ENCODE data around the gene FOXA1. TPM values are rescaled to one million over a fixed set of nuclear protein-coding genes. Genes with fewer than 3 reads are reported as not detected.

The FOXA1 gene
- total RNA-seq, 1 experiment from 2014 or later = 0.05 TPM

DNA sequence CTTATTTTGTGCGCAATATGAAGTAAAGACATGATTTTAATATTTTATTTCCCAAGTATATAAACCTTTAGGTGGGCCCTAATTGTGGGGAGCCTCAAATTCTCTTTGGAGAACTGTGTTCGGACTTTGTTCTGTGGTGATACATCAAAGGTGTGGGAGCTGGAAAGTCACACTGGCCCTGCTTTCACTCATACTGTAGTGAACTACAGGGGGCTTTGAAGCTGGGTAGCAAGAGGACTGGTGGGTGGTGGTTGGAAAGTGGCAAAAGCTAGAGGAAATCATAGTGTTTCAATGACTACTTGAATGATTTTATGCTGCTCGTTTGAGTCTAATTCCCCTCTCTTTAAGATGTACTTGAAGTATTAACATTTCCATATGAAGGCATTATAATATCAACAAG is 13.6 kb upstream of the FOXA1 start:
- no peak for DNase-seq (ENCODE audit: low read depth, low spot score)
- in situ Hi-C loops (cut with HindIII; ENCODE audit: low pct_unique_long_range_greater_than_20kb, low sequenced_read_pairs) = no loop called here

DNA sequence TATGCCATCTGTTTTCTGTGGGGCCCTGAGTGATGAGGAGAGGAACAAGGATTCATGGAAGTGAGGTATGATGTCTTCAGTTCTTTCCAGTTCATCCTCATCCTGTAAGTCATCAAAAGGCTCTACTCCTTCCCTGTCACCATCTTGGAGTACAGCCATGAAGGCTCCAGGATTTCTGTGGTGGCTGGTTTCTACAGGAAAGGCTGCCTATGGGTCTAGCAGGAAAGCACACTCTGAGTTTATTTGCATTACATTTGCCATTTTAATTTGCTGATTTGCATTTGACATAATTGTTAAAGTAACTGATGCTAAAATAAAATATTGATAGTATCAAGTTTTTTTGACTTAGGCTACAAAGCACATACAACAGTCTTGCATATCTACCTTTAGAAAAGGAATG is 11.6 kb upstream of the FOXA1 start:
- in situ Hi-C loops (cut with HindIII; ENCODE audit: low pct_unique_long_range_greater_than_20kb, low sequenced_read_pairs) = no loop called here
- no peak for DNase-seq (ENCODE audit: low read depth, low spot score)

DNA sequence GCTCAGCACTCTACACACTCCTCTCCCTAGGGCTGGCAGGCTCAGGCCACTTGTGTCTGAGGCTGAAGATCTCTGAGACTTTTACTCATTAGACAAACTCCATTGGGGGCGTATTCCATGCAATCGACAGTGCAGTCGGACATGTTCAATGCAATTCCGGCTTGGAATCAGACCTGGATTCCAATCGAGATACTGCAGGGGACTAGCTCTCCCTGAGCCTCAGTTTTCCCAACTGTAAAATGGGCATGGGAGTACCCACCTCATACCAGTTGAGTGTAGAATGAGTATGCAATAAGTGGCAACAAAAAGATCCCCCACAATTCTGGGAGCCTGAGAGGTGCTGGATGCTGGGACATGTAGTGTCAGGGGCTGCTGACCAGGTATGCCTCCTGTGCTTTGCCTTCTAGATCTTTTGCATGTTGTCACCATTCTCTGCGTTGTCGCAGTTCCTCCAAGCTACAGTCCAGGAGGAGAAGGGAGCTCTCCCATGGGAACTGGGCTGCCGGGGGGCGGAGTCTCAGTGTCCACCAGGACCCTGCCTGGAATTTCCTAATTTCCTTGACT is 8.7 kb upstream of the FOXA1 start:
- DNase-seq (ENCODE audit: low read depth, low spot score) = no peak
- in situ Hi-C loops (cut with HindIII; ENCODE audit: low pct_unique_long_range_greater_than_20kb, low sequenced_read_pairs) = no loop called here

DNA sequence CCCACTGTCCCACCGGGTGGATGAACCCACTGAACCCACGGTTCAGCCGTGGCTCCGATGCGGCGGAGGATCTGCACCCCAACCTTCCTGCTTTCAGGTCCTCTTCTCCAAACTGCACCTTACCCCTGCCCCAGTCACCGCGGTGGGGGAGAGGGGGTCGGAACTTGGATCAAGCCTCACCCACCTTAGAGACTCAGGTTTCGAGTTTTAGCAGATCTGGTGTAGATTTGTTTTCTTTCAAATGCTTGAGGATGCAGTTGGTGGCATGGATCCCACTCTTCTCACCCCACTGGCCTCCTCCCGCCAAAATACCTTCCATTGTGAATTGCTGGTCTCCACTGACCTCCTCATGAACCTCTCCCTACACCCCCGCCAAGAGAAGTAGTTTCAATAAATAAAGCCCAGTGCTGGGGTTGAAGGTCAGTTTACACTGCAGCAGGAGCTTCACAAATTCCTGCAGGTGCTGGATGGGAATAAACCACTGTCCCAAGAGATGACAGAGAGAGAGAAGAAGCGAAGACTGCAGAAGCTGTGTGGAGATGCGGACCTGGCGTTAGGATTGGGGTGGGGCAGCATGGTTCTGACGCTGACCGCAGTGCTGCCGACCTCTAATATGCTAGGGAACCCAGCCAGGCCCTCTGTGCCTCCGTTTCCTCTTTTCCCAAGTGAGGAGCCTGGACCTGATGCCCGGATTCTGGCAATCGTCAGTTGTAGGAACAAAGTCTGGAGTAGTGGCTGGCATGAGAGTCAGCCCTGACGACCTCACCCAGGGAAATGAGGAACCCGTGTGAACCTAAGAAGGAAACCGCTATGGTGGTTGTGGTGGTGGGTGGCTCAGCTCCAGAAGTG is 7.8 kb upstream of the FOXA1 start:
- in situ Hi-C loops (cut with HindIII; ENCODE audit: low pct_unique_long_range_greater_than_20kb, low sequenced_read_pairs) = no loop called here

DNA sequence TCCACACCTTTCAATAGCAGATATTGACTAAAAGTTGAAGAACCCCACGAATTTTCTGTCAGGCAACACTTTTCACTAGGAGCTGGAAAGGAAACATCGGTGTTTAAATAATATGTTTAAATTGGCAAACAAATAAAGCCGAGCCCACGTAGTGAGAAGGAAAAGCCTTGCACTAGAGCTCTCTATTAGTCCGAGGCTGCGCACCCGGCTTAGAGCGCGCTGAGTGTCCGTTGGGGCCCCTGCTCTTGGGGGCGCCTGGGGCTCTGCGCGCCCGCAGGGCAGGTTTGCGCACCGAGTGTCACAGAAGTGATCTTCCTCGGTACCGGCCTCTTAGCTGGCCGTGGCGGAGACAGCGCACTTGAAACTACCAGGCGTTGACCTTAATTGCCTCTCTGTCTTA is 6.8 kb upstream of the FOXA1 start:
- DNase-seq (ENCODE audit: low read depth, low spot score) = no peak
- in situ Hi-C loops (cut with HindIII; ENCODE audit: low pct_unique_long_range_greater_than_20kb, low sequenced_read_pairs) = no loop called here

More for the DNA sequence above, 7.8 kb upstream of the FOXA1 start:
- no peak for DNase-seq (ENCODE audit: low read depth, low spot score)

DNA sequence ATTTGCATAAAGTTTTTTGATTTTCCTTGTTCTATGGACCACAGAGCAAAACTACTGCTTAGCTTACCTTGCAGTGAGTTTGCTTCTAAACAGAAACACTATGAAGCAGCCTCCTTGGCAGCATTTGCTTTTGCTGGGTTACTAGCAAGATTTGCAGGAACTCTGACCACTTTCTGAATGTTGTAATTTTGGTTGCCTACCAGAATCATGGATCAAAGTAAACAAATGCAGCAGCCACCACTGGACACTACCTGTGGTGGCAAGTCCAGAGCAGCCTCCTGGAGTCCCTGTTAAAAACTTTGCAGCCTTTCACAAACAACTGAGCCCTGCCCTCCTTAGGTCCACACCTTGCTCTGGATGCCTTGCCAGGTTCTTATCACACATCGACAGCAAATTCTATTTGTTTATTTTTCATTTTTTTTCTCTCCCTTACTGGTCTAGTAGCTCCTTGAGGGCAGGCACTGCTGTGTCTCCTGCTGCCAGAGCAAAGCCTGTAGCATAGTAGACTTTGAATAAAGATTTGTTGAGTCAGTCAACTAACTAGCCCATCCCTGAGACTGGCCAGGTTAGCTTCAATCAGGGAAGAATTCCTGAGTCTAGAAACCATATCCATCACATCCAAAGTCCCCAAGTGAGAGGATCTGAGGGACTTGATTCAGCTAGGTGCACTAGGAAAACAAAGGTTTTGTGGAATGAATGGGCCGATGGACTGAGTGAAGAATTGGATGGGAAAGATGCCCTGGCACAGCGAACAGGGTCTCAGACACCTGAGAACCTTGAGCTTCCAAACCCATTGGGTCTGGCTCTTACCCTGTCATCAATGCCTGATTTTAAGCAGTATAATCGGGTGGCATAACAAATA is 6.1 kb upstream of the FOXA1 start:
- in situ Hi-C loops (cut with HindIII; ENCODE audit: low pct_unique_long_range_greater_than_20kb, low sequenced_read_pairs) = no loop called here

DNA sequence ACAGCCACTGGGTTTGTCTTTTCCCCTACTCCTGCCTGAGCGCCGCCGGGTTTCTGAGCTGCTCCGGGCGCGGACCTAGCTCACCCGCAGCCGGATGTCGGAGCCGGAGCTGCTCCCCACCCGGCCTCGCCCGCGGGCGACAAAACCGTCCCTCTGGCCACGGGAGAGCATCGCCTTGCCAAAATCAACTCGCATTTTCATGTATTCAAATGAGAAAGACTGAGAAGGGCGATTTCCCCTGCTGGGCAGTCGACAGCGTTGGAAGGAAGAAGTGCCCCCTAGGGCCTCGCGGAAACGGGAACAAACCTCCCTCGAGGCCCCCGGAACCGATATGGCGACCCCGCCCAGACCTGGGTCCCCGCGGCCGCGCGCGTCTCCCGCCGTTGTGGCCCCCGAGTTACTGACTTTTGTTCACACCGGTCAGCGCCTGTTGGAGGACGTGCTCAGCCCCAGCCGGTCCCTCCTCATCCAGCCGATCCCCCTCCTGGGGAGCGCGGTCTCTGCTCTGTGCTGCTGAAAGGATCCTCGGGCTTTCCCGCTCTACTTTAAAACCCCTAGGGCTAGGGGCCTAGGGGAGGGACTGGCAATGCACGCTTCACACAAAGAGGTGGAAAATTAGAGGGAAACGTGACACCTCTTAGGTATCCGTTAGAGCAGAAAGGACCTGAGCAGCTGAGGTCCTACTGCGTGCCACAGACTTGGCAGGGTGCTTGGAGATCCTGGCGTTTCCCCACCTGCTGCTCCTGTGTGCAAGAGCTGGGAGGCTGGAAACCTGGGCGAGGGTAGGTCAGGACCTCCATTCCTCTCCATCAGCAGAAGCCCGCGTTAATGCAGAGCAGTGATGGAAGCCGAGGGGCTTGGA is 4.7 kb upstream of the FOXA1 start:
- in situ Hi-C loops (cut with HindIII; ENCODE audit: low pct_unique_long_range_greater_than_20kb, low sequenced_read_pairs) = no loop called here
- no peak for DNase-seq (ENCODE audit: low read depth, low spot score)

More for the DNA sequence above, 6.1 kb upstream of the FOXA1 start:
- no peak for DNase-seq (ENCODE audit: low read depth, low spot score)

DNA sequence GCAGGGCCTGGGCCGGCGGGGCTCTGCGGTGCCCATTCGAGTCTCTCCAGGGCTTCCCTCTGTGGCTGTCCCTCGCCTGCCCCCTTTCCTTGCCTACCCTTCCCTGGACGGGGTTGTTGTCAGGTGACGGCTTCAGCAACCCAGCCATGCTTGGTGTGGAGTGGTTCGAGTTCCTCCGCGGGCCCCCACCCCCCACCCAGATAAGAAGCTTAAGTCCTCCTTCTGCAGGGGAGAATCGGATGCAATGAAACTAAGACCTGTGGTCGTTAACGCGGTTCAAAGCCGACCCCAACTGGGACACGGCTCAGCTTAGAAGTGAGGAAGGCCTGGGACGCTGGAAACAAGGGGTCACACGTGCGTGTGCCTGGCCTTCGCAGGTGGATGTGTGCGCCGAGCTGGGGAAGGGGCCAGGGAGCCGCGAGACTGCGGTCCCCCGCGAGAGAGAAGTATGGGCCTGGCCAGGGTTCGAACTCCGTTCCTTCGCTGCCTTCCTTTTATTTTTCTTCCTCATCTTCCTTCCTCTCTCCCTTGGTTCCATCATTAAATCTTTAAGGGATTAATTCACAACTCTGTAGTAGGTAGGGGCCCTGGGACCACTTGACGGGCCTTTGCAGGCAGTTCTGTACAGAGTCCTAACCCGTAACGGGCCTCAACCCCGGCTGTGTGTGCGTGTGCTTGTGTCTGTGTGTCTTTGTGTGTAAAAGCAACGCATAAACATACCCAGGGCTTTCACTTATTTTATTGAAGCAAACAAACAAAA is 3.9 kb upstream of the FOXA1 start:
- no peak for DNase-seq (ENCODE audit: low read depth, low spot score)
- in situ Hi-C loops (cut with HindIII; ENCODE audit: low pct_unique_long_range_greater_than_20kb, low sequenced_read_pairs) = no loop called here

DNA sequence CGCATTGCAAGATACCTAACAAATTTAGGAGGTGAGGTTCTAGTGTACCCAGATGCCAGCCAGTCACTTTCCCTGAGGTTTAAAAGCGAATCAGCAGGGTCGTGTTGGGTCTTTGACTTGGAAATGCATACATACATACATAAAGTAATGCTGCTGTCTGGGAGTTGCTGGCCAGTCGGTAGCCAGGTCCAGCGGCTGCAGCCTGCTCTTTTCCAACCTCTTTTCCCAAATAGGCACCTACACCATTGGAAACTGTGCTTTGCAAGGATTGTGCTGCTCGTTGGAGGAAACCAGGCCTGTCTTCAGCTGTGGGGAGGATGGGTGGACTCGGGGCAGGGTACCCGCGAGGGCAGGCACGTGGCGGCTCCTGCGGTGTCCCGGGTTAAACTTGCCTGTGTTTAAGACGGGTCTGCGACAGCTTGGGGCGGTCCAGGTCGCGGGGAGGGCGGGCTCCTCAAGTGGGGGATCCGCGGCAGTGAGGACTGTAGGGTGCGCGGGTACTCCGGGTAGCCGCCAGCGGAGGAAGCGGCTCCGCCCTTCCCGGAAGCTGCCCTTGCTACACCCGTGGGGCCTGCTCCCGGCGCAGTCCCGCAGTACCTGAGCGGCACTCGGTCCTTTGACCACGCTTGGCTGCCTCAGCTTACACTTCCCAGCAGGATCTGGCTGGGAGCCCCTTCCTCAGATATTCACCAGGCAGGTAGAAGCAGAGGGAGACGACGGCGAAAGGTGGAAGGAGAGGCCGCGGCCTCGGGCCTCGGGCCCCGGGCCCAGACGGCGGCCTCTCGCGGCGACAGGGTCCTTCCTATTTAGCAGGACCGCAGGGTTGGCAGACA is 3.1 kb upstream of the FOXA1 start:
- DNase-seq (ENCODE audit: low read depth, low spot score) = no peak
- in situ Hi-C loops (cut with HindIII; ENCODE audit: low pct_unique_long_range_greater_than_20kb, low sequenced_read_pairs) = no loop called here

DNA sequence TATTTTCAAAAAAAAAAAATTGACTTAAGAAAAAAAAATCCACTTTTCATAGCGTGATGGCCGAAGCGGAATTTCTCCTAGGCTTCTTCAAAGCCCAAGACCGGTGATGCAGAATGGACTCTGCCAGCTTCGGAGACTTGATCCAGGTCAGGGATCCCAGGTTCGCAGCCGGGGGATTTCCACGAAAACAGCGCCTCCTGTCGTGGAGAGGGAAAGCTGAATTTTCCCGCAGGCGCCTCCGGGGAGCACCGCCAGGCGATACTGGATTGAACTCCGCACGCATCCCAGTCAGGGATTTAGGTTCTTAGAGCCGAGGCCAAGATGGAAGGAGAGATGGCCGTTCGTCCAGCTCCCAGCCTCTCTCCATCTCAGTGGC is 2.5 kb upstream of the FOXA1 start:
- DNase-seq (ENCODE audit: low read depth, low spot score) = no peak

DNA sequence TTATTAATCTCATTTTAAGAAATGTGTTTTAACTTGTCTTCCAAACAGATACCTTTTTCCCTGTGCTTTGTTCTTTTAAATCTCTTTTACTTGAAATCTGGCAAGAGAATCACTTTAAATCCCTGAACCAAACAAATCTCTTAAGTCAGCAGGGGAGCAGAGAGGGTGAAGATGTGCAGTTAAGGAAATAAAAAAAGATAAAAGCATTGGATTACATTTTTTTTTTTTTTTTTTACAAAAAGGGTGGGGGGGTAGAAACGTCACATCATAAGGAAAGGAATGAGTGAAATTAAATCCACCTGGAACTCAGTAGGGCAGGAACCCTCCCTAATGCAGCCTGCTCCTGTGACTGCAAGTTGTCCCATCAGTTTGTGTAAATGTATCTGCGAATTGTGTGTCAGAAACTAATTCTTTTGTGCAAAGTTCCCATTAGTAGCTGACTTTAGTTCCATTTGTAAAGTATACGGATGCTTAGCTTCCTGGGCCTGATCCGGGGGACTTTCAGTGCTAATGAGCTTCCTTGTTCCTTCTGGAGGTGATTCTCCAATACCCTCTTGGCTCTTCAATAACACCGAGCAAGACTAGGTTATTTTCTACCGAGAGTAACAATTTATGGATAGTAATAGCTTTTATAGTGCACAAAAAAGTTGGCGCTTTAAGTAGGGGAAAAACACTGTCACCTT is 1.9 kb upstream of the FOXA1 start:
- in situ Hi-C loops (cut with HindIII; ENCODE audit: low pct_unique_long_range_greater_than_20kb, low sequenced_read_pairs) = no loop called here
- no peak for DNase-seq (ENCODE audit: low read depth, low spot score)

More for the DNA sequence above, 2.5 kb upstream of the FOXA1 start:
- in situ Hi-C loops (cut with HindIII; ENCODE audit: low pct_unique_long_range_greater_than_20kb, low sequenced_read_pairs) = no loop called here

DNA sequence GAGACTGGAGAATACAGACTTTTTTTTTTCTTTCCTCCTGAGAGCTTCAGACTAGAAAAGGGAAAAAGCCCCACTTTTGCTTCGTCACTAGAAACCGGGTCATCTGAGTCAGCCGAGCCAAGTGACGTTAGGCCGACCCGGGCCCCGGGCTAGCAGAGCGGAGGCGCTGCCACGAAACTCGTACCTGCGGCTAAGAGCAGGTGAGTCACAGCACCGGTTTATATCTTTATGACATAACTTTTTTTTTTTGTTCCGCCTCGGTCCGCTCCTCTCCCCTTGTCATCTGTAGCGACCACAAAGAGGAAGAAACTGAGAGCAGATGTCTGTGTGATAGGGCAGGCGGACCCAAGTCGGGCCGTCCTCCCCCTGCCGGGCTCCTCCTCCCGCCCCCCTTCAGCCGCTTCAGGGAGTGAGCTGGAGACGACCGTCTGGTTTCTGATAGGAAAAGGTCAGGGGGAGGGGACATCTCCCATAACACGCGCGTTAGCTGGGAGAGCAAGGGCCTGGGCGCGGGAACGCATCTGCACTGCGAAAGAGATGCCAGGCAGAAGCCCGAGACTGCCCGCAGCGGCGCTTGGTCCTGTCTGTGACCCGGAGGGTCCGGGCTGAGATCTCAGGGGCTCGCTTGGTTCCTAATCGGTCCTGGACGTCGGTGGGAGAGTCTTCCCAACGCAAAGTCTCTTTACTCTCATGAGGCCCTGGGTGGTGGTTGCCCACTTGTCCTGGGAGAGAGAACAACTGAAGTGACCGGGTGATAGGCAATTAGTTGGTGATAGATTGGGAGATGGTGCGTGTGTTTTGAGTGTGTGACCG is 966 bp upstream of the FOXA1 start:
- no peak for DNase-seq (ENCODE audit: low read depth, low spot score)
- in situ Hi-C loops (cut with HindIII; ENCODE audit: low pct_unique_long_range_greater_than_20kb, low sequenced_read_pairs) = no loop called here

DNA sequence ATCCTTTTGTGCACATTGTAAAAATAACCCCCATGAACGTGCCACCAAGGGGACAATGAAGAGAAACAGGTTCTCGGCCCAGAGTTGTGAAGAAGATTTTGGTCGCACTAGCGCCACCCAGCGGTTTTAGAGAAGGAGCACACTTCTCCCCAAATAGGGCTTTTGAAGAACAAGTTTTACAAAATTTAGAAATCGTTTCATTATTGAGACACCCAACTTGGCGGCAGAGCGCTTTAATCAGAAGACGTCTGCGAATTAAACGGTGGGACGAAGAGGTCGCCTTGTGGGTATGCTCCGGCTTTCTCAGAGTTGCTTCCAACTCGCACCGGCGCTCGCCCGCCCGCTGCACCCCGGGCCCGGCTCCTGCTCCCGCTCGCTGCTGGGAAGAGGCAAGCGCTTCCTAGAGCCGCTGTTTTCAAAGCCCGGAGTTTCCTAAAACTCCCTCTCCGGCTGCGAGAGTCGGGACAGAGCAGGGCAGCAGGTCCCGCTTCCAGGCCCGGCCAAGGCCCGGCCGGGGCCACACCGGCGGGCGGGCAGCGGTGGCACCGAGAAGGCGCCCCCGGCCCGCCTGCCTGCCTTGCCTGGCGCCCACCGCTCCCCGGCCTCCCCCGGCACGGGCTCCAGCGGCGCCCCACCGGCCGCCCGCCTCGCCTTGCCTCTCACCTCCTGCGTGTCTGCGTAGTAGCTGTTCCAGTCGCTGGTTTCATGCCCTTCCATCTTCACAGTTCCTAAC is 645 bp downstream of the FOXA1 start:
- peak; percentile 83 for DNase-seq (ENCODE audit: low read depth, low spot score)
- in situ Hi-C loops (cut with HindIII; ENCODE audit: low pct_unique_long_range_greater_than_20kb, low sequenced_read_pairs) = no loop called here

DNA sequence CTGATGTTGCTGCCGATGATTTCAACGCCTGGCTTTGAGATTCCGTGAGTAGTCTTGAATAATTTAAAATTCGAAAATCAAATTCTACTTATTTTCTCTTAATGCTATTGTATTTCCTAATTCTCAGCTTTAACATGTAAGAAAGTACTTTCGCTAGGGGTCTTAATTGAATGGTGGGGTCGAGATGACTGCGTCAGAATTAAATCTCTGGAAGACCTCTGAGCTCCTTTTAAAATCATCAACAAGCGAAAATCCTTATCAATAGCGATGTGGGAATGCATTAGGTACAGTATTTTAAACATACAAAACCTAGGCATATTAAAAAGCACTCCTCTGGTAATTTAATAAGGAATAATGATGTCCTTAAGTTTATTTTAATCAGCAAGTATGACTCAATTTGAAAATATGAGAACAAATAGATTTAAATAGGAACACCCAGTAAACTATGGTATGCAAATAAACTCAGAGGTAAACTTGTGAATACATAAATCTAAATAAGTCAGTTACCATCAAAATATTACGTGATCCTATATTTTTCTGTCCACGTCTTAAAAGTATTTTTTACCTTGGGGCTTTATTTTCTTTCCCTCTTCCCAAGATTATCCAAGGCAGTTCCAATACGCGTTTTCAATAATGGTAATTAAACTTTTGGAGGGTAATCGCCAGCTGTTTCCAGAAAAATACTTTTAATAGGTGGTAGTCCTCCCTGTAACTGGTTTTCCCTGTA is 1.4 kb downstream of the FOXA1 start:
- in situ Hi-C loops (cut with HindIII; ENCODE audit: low pct_unique_long_range_greater_than_20kb, low sequenced_read_pairs) = no loop called here
- no peak for DNase-seq (ENCODE audit: low read depth, low spot score)

Measured in SK-MEL-5 (cell line).